Sigmoid colon (tissue), 7 donors: ENCODE measurements around the gene NTRK3. TPM values are rescaled to one million over a fixed set of nuclear protein-coding genes. Genes with fewer than 3 reads are reported as not detected.

Experiments used
- DNase-seq: peaks from one replicate; pipeline ENCODE4 v3.0.0-alpha.2; 2019
- H3K27ac ChIP-seq, 4 donors: fragments of 200-600 bp; sonication (generic); one replicate each; pipeline ENCODE4 v1.5.1; 2016 to 2019; ENCODE audit warnings: mild to moderate bottlenecking in 1 of 4
- H3K27me3 ChIP-seq, 3 donors: fragments of 200-600 bp; sonication (generic); one replicate each; pipeline ENCODE4 v1.5.1; 2019; ENCODE audit warnings: mild to moderate bottlenecking in 1 of 3
- H3K36me3 ChIP-seq, 4 donors: fragments of 200-600 bp; sonication (generic); one replicate each; pipeline ENCODE4 v1.5.1; 2016 to 2019
- H3K4me1 ChIP-seq, 4 donors: fragments of 200-600 bp; sonication (generic); one replicate each; pipeline ENCODE4 v1.5.1; 2017 to 2019
- H3K4me3 ChIP-seq, 4 donors: fragments of 200-600 bp; sonication (generic); one replicate each; pipeline ENCODE4 v1.5.1; 2017 to 2019; ENCODE audit warnings: mild to moderate bottlenecking in 2 of 4, moderate library complexity in 1 of 4
- H3K9me3 ChIP-seq, 4 donors: fragments of 200-600 bp in 3 of 4; sonication (generic) in 3 of 4; one replicate each; pipeline versions ENCODE4 v1.5.1 to v1.6.1; 2013 to 2019
- EP300 ChIP-seq, 4 donors: sonication (generic); formaldehyde crosslinking; IDR thresholded peaks; one replicate each; pipeline ENCODE4 v1.6.1; 2017; ENCODE audit warnings: antibody characterized with exemption in 4 of 4
- POLR2A ChIP-seq, 2 donors: fragments of 450-650 bp; IDR thresholded peaks; one replicate each; pipeline ENCODE4 v1.6.1; 2016; ENCODE audit warnings: antibody characterized with exemption in 2 of 2, mild to moderate bottlenecking in 2 of 2, moderate library complexity in 2 of 2
- POLR2AphosphoS5 ChIP-seq, 4 donors: sonication (generic); formaldehyde crosslinking; IDR thresholded peaks; one replicate each; pipeline ENCODE4 v1.6.1; 2017; ENCODE audit warnings: antibody characterized with exemption in 4 of 4
- WGBS, 2 donors: extraction: QIAGEN DNeasy Blood & Tissue Kit; methylation state at CpG; one replicate each; pipeline ENCODE4 v1.1.7; 2013; 5-methylcytosine and 5-hydroxymethylcytosine counted together
- intact Hi-C: fragments of 100-400 bp; cut with DNase I; formaldehyde crosslinking; loops from one replicate; pipeline ENCODE4 v1.15.1; 2023
- polyA plus RNA-seq, 3 donors: library from polyadenylated mRNA; stranded (reverse); fragments of 200-250 nt; gene quantifications; one replicate each; pipeline ENCODE4 v1.2.3, GENCODE V29; 2013
- total RNA-seq, 4 donors: library from RNA; depleted of rRNA; stranded (reverse); fragments of >200 nt; gene quantifications; one replicate each; pipeline ENCODE4 v1.1.0, GENCODE V29; 2016
- TF ChIP-seq, protein P1 (sequence below), 4 experiments: fragments of 450-650 bp in 3 of 4; fragments of 200-600 bp in 1 of 4; IDR thresholded peaks; one replicate each; pipeline ENCODE4 v1.5.1; 2016 to 2019; ENCODE audit warnings: antibody characterized with exemption in 4 of 4, mild to moderate bottlenecking in 3 of 4, moderate library complexity in 2 of 4
- donor health status: healthy with polysubstance abuse.
- donor health status: Bipolar disorder and iron deficiency.
- donor health status: healthy.

The NTRK3 gene
- total and polyA plus RNA-seq, 7 donors = 1.1 to 13.0 (median 3.6) TPM; not detected in 2

DNA sequence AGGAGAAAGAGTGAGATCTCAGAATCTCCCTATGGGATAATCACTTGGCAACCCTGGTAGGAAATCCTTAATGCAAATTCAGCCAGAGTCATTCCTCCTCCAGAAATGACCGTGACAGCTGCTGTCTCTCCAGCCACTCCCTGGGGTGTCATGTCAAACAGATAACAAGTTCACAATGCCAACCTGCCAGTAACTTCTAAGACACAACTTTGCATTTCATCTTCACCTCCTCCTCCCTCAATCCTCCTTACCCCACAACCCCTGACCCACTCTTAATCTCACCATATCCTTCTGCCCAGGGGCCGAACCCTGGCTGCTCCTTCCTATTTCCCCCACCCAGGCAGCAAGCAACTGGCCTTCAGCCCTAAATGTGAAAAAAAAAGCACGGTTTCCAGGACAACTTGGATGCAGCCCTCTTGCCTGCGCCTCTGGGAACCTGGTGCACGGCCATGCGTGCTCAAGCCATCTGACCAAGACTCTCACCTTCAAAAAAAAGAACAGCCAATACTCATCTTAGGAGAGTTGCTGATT is 166.0 kb downstream of the NTRK3 start:
- WGBS, 2 donors = 22 to 46% methylated on average over 6 of the region's 6 CpGs
- Histone ChIP-seq H3K27me3 (no peaks in the 10 kb centered on the region), H3K9me3 (no peaks in the 10 kb centered on the region), H3K4me1 (no peaks in the 10 kb centered on the region), H3K27ac (no peak overlapping the region), H3K36me3 (no peaks in the 10 kb centered on the region), H3K4me3 (no peak overlapping the region)
- no peak for TF ChIP-seq POLR2A (IDR thresholded peaks at IDR 0.05)
- no peak for TF ChIP-seq EP300 (IDR thresholded peaks at IDR 0.05)
- TF ChIP-seq, protein P1, sequence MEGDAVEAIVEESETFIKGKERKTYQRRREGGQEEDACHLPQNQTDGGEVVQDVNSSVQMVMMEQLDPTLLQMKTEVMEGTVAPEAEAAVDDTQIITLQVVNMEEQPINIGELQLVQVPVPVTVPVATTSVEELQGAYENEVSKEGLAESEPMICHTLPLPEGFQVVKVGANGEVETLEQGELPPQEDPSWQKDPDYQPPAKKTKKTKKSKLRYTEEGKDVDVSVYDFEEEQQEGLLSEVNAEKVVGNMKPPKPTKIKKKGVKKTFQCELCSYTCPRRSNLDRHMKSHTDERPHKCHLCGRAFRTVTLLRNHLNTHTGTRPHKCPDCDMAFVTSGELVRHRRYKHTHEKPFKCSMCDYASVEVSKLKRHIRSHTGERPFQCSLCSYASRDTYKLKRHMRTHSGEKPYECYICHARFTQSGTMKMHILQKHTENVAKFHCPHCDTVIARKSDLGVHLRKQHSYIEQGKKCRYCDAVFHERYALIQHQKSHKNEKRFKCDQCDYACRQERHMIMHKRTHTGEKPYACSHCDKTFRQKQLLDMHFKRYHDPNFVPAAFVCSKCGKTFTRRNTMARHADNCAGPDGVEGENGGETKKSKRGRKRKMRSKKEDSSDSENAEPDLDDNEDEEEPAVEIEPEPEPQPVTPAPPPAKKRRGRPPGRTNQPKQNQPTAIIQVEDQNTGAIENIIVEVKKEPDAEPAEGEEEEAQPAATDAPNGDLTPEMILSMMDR (IDR thresholded peaks at IDR 0.05) = no peak
- no peak for TF ChIP-seq POLR2AphosphoS5 (IDR thresholded peaks at IDR 0.05)
- no peak for DNase-seq
- intact Hi-C loops = no loop called here

GRCh38 chr15:88089731-88090130 is 166.8 kb downstream of the NTRK3 start:
- no peaks in the 10 kb centered on the region for H3K9me3 ChIP-seq
- no peak overlapping the region for H3K4me3 ChIP-seq
- H3K27me3 ChIP-seq = no peaks in the 10 kb centered on the region
- H3K36me3 ChIP-seq = no peaks in the 10 kb centered on the region
- 69 to 71% methylated on average over 4 of the region's 4 CpGs for WGBS, 2 donors
- intact Hi-C loops = no loop called here
- DNase-seq = no peak
- TF ChIP-seq, protein P1 (IDR thresholded peaks at IDR 0.05) = no peak
- TF ChIP-seq EP300 (IDR thresholded peaks at IDR 0.05) (no peak), POLR2A (IDR thresholded peaks at IDR 0.05) (no peak), POLR2AphosphoS5 (IDR thresholded peaks at IDR 0.05) (no peak)
- H3K4me1 ChIP-seq = no peaks in the 10 kb centered on the region
- H3K27ac ChIP-seq = no peak overlapping the region

DNA sequence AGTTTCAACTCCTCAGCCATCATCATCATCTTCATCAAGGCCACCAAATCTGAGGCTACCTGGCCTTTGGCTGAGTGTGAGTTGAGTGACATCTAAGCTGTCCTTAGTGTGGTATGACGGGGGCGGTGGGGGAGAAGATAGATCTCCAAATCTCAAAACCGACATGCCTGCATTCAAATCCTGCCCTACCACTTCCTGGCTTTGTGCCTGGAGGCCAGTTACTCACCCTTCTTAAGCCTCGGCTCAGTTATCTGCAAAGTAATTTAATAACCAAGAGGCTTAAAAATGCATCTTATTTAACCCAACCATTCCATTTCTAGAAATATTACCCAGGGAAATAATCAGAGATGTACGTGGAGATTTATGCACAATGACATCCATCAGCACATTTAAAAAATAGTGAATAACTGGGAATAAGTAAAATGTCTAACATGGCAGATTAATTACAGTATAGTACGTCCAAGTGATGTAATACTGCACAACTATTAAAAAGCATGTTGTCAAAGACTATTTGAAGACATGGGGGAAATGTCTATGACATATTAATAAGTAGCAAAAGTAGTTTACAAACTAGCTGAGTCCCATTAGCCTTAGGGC is 167.4 kb downstream of the NTRK3 start:
- no peak overlapping the region for H3K27ac ChIP-seq
- H3K9me3 ChIP-seq = no peaks in the 10 kb centered on the region
- H3K4me3 ChIP-seq = no peak overlapping the region
- 51 to 54% methylated on average over 6 of the region's 6 CpGs for WGBS, 2 donors
- H3K4me1 ChIP-seq = no peaks in the 10 kb centered on the region
- DNase-seq = no peak
- TF ChIP-seq POLR2A (IDR thresholded peaks at IDR 0.05) = no peak
- TF ChIP-seq, protein P1 (IDR thresholded peaks at IDR 0.05) = no peak
- H3K36me3 ChIP-seq = no peaks in the 10 kb centered on the region
- H3K27me3 ChIP-seq = no peaks in the 10 kb centered on the region
- intact Hi-C loops = no loop called here

GRCh38 chr15:88083811-88084760 is 172.5 kb downstream of the NTRK3 start:
- no peaks in the 10 kb centered on the region for H3K9me3 ChIP-seq
- H3K4me3 ChIP-seq = no peak overlapping the region
- H3K36me3 ChIP-seq = no peaks in the 10 kb centered on the region
- H3K27ac ChIP-seq = peak overlapping the region in 2 of 4 donors; percentile 10 to 14
- DNase-seq = no peak
- no peaks in the 10 kb centered on the region for H3K4me1 ChIP-seq
- intact Hi-C loops = no loop called here
- no peaks in the 10 kb centered on the region for H3K27me3 ChIP-seq
- WGBS, 2 donors = 46 to 53% methylated on average over 9 of the region's 9 CpGs
- TF ChIP-seq EP300 (IDR thresholded peaks at IDR 0.05) (no peak), POLR2A (IDR thresholded peaks at IDR 0.05) (no peak), POLR2AphosphoS5 (IDR thresholded peaks at IDR 0.05) (no peak)
- TF ChIP-seq, protein P1 (IDR thresholded peaks at IDR 0.05) = no peak
